GM19328 (cell line): ENCODE data around the gene EMILIN2.
"Not testable (repeated sequence)": the region's sequence is repeated elsewhere in the genome, so short reads cannot be mapped to it uniquely, and the experiment has no call there.

Experiments used
- ATAC-seq: cut with Tn5 transposase; IDR thresholded peaks from one replicate; pipeline ENCODE4 v1.9.1; 2021; ENCODE audit warnings: mild to moderate bottlenecking, moderate library complexity; ENCODE audit not compliant: unreplicated experiment

Gene EMILIN2

DNA sequence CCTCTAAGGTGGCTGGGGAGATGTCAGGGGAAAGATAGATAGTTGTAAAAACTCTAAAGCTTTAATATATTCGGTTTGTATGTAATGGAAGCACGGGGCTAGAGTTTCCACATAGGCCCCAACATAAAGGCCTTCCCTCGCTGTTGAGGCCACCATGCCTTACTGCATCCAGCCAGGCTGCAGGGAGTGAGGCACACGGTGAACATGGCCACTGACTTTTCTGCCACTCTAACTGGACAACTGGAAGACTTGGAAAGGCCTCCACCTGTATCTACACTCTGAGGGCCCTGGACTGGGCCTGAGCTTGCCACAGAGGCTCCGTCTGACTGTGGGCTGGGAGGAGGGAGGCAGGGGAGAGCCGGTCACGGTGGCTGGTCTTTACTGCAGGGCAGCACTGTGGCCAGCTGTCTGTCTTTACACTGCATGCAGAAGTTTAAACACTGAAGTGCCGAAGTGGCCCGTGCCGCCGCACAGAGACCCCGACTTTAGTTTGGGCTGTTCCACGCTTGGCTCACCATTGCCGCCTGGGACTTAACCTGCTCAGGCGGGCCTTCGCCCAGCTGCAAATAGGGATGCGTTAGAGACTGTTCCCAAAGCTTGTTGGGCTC is 66.7 kb downstream of the EMILIN2 start:
- ATAC-seq = no peak

DNA sequence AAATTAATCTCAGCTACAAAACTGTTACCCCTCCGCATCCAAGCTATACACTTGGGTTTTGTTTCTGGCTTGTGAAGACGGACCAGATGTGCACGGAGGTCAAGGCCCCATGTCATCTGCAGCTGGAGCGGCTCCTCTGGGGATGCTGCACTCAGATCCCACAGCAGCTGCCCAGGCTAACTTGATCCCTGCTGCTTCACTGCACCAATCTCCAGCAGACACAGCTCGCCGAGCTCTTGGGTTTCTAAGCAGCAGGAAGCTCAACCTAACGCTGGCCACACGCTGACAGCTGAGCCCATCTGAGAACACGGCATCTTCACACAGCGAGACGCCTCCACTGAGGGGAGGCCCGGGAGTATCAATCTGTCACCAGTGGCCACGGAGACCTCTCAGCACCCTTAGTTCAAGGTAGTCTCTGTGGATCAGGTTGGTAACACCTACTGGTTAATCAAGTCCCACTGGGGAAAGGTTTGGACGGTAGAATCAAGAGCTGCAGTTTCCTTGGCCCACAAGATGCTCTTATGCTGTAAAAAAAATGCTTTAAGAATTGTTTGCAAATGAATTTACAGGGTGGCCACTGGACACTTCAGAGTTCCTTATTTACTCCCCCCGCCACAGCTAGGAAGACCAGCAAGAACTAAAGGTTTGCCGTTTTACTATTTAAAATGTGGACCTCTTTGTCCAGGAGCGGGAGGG is 67.5 kb downstream of the EMILIN2 start:
- ATAC-seq = no peak

DNA sequence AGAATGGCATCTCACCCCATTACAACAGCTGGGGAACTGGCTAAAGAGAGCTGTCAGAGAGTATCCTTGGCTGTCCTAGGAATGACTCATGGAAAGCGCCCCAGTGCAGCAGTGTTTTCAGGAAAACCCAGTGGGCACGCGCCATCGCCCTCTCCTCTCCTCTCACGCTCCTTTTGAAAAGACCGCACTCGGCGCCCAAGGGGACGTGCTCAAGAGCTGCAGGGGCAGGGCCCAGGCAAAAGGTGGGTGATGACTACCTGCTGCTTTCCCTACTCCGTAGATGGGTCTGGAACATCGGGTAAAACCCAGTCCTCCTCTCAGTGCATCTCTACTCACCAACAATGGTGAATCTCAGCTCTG is 68.1 kb downstream of the EMILIN2 start:
- ATAC-seq = no peak

DNA sequence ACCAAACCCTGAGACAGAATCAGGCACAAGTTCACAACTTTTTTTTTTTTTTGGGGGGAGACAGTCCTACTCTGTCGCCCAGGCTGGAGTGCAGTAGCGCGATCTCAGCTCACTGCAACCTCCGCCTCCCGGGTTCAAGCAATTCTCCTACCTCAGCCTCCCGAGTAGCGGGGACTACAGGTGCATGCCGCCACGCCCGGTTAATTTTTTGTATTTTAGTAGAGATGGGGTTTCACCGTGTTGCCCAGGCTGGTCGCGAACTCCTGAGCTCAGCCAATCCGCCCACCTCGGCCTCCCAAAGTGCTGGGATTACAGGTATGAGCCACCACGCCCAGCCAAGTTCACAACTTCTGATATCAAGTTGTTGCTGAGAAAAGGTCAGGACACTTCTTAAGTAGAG is 68.7 kb downstream of the EMILIN2 start:
- not testable (repeated sequence) for ATAC-seq

DNA sequence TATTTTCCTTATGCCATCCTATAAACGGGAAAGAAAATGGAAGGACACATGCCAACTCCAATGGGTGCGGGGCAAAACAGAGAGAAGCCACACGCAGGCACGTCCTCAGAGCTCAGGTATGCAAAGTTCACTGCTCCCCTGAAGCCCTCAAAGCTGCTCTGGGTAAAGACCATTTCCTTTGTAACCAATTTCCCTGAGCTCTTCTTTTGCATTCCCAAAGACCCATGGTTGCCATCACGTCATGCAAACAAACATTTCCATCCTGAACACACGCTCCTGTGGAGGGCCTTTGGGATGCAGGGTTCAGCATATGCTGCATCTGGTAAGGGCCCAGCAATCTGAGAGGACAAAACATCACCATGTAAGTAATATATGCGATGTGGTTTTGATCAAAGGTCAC is 69.4 kb downstream of the EMILIN2 start:
- no peak for ATAC-seq

DNA sequence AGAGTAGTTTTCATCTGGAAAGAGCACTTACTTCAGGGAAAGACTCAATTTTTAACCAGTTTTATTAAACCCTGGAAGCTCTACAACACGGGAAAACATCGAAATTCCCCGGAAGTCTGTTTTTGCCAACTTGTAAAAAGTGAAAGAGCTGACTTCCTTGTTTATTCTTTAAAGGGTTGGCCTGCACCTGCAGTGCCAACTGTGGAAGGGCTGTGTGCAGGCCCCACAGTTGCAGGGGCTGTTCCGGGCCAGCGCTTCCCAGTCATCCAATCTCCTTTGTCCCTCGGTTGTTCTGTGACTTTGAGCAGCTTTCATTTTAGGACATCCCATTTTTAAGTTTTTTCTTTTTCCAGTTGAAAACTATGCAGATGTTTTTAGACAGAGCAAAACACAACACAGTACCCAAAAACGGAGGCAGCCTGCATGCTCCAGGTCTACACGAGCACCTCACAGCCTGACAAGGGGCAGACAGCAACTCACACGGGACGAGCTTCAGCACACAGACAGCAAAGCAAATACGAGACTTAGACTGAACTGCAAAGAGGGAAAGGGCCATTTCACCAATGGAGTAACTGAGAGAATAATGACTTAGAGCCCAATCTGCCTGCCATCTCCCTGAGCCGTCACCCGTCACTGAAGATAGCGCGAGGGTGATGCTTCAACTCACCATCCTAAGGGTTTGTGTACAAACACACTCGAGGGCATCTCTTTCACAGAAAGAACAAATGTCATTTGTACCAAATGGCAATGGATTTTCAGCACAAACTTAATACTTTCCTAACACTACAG is 70.6 kb downstream of the EMILIN2 start:
- ATAC-seq = no peak

DNA sequence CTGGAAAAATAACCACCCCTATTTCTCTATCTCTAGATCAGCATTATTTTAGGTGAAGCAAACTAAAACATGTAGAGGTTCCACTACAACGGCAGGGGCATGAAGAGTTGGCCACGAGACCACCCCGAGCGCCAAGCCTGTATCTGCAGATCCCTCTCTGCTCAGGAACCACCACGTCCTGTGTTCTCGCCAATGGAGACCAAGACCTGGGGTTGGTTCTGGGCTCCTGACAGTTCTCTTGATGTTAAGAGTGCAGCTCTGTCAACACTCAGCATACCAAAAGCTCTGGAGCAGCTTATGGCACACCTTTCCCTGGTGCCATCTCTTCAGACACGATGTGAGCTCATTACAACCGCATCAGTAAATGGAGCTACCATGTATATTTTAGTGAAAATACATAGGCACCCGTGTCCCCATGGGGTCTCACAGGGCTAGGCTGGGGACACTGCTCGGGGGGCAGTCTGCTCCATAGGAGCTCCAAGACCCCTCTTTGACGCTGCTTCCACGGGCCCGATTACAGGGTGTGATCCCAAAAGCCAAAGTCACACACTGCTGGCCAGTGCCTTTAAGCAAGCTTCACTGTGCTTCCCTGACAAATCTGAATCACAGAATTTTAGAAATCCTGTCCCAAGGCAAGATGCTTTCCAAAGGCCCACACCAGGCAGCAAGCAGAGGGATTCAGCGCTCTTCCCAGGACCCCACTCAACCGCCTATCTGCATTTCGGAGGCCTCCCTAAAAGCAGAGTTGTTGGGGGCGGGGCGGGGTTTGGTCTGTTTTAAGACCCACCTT is 72.2 kb downstream of the EMILIN2 start:
- ATAC-seq = no peak

DNA sequence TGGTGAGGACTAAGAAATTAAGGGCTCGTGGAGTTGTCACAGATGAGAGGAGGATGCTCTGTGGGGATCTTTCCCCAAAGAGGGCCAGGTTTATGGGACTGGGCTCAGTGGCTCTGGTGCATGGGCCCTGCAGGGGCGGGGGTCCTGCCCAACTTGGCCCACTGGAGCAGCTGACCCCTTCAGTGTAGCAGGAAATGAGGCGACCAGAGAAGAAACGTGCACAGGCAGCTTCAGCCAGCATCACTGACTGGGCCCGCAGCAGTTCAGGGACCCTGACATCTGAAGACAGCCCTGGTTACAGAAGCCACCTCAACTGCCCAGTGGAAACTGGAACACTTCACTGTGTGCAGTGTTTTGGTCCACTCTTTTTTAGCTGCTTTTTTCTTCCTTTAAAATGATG is 72.8 kb downstream of the EMILIN2 start:
- ATAC-seq = no peak

DNA sequence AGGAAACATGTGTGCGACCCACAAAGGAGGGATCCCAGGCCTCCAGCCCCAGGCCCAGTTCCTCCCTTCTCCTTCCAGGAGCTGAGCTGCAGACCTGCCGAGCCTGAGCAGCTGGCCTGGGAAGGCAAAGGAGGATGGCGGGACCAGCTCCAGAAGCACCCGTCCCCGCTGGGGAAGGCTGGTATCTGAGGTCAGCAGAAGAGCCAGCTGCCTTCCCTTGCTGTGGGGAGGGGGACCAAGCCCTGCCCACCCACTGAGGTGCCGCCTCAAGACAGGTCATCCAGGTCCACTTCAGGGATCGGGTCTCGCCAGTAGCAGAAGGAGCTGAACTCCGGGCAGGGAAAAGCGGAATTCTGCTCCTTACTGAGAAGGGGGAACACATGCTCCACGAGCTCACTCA is 73.2 kb downstream of the EMILIN2 start:
- ATAC-seq = no peak

DNA sequence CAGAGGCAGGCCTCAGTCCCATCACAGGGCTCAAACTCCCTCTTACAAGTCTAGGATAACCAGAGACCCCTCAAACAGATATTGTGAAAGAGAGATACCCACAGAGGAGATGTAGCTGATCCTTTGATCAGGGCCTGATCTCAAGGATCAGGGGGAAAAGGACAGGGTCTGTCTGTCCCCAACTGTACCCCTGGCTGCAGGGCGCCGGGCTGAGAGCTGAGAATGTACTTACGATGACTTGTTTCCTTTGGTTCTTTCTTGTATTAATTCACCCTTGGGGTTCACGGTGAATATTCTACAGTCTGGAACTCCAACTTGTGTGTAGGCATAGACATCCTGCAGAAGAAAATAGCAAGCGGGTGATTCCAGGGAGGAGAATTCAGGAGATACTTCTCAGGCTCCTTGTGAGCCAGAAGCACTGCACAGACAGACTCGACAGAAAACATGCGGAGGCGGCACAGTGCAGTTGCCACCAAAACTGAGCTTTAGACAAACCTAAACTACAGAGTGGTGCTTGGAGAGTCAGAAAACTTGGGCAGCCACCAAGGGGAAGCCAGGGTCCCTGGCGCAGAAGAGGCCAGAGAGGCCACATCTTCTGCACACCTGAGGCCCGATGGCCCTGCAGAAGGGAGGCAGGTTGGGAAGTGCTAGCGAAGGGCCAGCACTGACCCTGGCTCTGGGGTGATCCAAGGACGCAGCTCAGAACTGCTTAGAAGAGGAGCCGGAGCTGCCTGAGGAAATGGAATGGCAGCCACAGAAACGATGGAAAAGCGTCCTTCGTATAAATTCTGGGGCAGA is 73.9 kb downstream of the EMILIN2 start:
- no peak for ATAC-seq

DNA sequence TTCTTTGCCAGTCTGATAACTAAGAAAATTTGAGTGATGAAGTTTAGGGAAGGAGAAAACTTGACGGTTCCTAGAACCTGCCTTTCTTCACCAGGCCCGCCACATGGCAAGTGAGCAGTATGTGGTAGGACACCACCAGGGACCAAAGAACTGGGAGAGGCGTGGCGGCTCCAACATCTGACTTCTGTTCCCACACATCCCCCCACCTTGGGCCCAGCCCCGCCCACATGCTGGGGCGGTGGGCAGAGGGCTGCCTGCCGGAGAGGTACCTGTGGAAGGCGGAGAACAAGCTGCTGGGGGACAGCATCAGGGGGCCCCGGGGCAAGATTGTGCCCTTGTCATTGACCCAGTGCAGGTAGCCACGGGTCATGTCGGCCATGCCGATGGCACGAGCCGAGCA is 75.0 kb downstream of the EMILIN2 start:
- no peak for ATAC-seq

DNA sequence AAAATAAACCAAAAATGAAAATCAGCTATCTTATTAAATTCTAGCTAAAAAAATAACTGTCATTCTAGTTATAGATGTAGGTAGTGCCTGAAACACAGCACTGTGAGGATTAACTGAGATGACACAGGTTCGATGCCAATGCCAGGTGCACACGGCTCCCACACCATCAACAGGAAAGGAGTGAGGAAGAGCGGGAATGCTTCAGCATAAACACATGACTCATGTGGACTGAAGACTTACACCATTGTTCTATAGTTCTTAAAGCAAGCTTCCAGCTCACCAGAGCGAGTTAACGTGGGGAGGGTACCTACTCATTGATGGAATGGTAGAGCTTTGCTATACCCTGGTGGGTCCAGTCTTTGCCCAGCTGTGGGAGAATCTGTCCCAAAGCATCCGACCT is 76.7 kb downstream of the EMILIN2 start:
- no peak for ATAC-seq

DNA sequence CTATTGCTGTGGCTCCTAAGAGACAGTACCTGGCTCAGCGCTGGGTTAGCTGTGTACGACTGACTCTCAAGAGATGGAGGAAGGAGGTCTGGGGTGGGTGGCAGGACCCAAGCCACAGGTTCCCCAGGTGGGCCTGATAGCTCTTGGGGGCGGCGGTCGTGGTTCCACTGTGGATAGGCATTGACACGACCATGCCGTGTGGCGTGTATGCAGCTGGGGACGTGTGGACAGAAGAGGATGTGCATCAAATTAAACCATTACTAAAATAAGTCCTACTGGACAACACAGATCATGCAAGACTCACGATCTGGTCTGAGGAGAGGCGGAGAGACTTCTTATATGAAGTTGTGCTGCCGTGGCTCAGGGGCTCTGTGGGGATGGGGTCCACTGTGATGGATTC is 78.1 kb downstream of the EMILIN2 start:
- ATAC-seq = no peak

DNA sequence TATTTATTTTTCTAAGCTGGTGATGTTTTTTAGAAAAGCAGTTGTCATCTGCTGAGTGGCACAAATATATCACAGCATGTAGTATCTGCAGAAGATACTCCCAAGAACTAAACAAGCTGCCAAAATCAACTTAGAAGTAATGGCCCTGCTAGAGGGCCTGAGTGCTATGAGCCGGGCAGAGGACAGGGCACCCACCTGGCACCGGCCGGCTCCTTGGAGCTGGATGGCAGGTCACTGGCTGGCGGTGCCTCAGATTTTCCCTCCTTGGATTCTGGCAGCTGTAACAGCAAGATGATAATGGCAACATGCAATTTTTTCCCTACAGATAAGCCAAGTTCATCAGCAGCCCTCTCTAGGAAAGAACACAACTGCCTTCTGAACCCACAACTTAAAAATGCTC is 79.7 kb downstream of the EMILIN2 start:
- ATAC-seq = no peak

DNA sequence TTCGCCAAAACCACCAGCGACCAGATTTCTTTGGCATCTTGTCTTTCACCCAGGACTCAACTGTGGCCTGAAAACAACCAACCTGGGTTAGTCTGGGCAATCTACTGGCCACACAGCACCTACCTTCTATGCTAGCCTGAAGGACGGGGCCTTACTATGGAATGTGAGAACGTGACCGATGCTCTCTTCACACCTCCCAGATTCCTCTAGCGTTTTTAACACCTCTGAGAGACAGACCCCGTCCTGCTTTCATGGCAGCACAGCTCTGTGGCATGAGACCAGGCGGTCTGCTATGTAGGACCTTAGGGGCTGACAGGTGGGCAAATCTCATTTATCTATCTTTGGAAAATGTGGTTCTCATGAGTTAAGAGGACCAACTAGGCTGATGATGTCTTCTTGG is 80.9 kb downstream of the EMILIN2 start:
- no peak for ATAC-seq

DNA sequence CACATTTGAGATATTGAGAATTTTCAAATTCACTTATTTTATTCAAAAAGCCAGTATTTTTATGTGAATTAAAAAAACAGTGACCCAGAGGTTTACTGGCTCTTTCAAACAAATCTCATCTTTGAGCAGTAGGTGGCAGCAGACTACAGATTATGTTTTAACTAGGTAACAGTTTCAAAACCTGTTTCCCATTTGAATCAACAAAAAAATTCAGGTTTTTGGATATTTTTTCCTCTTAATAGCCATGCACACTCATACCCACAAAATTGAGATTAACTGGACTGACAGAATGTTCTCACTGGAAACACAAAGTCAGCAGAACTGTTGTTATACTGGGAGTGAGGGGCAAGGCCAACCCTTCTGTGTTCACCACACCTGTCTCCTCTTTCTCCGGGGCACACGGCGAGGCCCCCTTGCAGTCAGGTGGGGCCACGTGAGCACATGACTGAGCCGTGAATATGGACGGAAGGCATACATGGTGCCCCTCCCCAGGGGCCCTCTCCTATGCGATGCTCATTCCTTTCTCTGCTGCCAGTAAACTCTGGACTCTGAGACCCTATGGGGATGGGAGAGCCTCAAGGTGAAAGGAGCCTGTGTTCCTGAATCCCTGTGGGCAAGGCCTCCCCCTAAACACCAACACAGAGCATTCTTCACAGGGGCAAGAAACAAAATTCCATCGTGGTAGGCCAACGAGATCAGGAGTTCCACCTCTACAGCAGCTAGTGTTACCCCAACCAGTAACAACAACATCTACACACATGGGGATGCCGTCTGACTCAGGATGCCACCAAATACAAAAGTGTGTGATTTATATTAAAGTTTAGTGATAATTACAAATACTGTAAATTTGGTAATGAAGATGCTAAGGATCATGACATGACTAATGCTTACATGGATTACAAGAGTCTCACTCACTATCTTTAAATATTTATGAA is 85.7 kb downstream of the EMILIN2 start:
- ATAC-seq = no peak

DNA sequence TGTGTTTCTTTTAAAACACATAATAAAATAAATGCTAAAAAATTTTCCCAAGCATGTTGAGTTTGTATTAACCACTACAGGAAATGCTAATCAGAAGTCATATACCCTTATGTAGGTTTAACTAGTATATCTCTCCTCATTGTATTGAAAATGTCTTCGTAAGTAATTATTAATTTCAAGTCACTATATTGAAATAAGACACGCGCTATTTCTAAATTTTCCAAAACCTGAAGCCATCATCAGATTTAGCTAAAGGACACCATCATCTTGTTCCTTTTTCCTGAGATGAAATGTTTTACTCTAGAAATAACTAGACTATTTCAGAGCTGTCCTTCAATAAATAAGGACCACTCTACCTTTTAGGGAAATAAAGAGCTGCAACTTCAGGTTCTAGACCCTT is 87.2 kb downstream of the EMILIN2 start:
- no peak for ATAC-seq

DNA sequence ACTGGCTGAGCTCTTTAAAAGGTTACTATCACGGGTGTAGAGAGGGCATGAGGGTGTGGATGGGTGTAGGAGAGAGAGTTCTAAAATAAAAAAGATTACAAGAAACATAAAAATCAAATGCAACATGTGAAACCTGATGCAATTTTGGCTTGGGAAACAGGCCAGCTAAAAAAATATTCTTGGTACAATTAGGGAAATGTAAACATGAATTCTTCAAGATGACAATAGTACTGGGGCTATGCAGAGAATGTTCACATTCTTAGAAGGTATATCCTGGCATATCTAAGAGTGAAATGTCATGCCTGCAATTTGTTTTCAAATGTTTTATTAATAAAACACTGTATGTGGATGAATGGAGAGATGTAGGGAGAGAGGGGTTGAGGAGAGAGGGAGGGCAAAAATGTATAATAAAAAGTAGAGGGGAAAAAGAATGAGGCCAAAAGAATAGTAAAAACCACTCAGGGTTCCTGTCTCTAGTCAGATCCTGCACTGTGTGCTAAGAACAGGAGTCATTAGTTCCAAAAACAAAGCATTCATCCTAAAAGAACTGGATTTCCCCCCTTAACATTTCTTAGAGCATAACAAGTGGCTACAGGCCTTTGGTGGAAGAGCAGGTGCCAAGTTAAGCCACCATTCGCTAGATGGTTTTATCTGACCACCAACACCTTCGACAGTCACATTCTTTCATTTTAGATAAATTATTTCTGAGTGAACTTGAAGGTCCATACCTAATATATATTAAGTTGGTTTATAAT is 88.8 kb downstream of the EMILIN2 start:
- no peak for ATAC-seq

DNA sequence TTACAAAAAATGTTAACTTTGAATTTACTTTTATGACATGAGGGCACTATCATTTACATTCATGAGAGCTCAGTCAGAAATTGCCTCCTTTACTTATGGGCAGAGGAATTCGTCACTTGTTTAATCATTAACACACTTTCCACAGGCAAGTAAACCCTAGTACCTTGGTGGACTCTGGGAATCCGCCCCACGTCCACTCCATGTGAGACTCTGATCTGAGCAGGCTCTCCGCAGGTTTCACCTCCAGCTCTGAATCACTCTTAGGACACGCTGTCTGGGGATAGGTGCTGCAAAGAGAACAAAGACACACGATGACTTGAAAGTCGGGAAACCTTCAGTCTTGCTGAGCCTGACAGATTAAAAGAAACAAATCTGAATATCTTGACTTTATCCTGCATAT is 92.5 kb downstream of the EMILIN2 start:
- ATAC-seq = no peak
